ENCODE measurements around the gene TIGD1.
A peak's percentile ranks its signal among the peaks of the same experiment; 100 is the strongest.

The TIGD1 gene

GRCh38 chr2:232521959-232522622 lies 28.3 kb downstream of the TIGD1 start:
- DNase-seq = peak; percentile 45 to 52

GRCh38 chr2:232521098-232521497 lies 29.3 kb downstream of the TIGD1 start:
- DNase-seq = no peak

- no peak for DNase-seq
Observed at GRCh38 chr2:232520489-232520888, 29.9 kb downstream of the TIGD1 start.

- no peak for DNase-seq
Observed at GRCh38 chr2:232519581-232520438, 30.5 kb downstream of the TIGD1 start, which contains the start of gene PRSS56. Gene PRSS56 (plus strand): TSS chr2:232520388. CDS start chr2:232520599, 211 bp downstream.

GRCh38 chr2:232518844-232519243 lies 31.5 kb downstream of the TIGD1 start:
- no peak for DNase-seq

- no peak for DNase-seq
Observed at GRCh38 chr2:232516551-232516950, 33.8 kb downstream of the TIGD1 start.

GRCh38 chr2:232515639-232516038 lies 34.7 kb downstream of the TIGD1 start:
- no peak for DNase-seq

GRCh38 chr2:232513353-232513752 lies 37.0 kb downstream of the TIGD1 start:
- DNase-seq = no peak

GRCh38 chr2:232512602-232513001 lies 37.8 kb downstream of the TIGD1 start:
- no peak for DNase-seq

GRCh38 chr2:232511336-232511890 lies 38.9 kb downstream of the TIGD1 start:
- no peak for DNase-seq

GRCh38 chr2:232508251-232508650 lies 42.1 kb downstream of the TIGD1 start:
- no peak for DNase-seq

GRCh38 chr2:232506709-232507108 lies 43.6 kb downstream of the TIGD1 start:
- DNase-seq = no peak

GRCh38 chr2:232505856-232506255 lies 44.5 kb downstream of the TIGD1 start:
- DNase-seq = no peak

- no peak for DNase-seq
Observed at GRCh38 chr2:232504438-232504837, 45.9 kb downstream of the TIGD1 start.

GRCh38 chr2:232503809-232504323 lies 46.5 kb downstream of the TIGD1 start:
- no peak for DNase-seq

- peak; percentile 5 to 30 for DNase-seq
Observed at GRCh38 chr2:232502911-232503808, 47.2 kb downstream of the TIGD1 start.

- peak in 1 of 2 donors; percentile 37 for DNase-seq
Observed at GRCh38 chr2:232502511-232502910, 47.8 kb downstream of the TIGD1 start.

GRCh38 chr2:232501794-232502390 lies 48.5 kb downstream of the TIGD1 start:
- DNase-seq = no peak

- no peak for DNase-seq
Observed at GRCh38 chr2:232501331-232501771, 49.0 kb downstream of the TIGD1 start.

GRCh38 chr2:232498452-232498851 lies 51.9 kb downstream of the TIGD1 start:
- no peak for DNase-seq

Data from CD4-positive, alpha-beta T cell treated with Interleukin-4 for 1 hour (primary cell).